ENCODE measurements around the gene MAD1L1.
A peak's percentile ranks its signal among the peaks of the same experiment; 100 is the strongest.

Gene MAD1L1

DNA sequence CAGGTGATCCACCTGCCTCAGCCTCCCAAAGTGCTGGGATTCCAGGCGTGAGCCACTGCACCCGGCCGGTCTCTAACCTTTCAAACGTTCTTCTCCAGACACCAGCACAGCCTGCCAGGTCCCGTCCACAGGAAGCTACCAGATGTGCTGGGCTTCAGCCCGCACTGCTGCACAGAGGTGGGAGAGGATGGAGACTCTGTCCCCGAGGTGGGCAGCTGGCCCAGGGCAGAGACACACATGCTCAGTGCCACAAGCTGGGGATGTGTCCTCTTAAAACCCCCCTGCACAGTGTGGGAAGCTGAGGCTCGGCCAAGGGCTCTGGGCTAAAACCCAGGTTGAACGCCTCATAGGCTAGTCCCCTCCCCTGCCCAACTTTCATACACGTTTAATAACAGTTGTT lies 18.6 kb upstream of the MAD1L1 start:
- in situ Hi-C loops (cut with HindIII; ENCODE audit: low sequenced_read_pairs): no loop called here
- no peak for DNase-seq (ENCODE audit: low read depth)
- H3K4me3 ChIP-seq (ENCODE audit: low read depth, low read length): no peak overlapping the region
- TF ChIP-seq, protein P1, sequence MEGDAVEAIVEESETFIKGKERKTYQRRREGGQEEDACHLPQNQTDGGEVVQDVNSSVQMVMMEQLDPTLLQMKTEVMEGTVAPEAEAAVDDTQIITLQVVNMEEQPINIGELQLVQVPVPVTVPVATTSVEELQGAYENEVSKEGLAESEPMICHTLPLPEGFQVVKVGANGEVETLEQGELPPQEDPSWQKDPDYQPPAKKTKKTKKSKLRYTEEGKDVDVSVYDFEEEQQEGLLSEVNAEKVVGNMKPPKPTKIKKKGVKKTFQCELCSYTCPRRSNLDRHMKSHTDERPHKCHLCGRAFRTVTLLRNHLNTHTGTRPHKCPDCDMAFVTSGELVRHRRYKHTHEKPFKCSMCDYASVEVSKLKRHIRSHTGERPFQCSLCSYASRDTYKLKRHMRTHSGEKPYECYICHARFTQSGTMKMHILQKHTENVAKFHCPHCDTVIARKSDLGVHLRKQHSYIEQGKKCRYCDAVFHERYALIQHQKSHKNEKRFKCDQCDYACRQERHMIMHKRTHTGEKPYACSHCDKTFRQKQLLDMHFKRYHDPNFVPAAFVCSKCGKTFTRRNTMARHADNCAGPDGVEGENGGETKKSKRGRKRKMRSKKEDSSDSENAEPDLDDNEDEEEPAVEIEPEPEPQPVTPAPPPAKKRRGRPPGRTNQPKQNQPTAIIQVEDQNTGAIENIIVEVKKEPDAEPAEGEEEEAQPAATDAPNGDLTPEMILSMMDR (IDR thresholded peaks at IDR 0.05; ENCODE audit: low read depth, low read length, missing control alignments): no peak

DNA sequence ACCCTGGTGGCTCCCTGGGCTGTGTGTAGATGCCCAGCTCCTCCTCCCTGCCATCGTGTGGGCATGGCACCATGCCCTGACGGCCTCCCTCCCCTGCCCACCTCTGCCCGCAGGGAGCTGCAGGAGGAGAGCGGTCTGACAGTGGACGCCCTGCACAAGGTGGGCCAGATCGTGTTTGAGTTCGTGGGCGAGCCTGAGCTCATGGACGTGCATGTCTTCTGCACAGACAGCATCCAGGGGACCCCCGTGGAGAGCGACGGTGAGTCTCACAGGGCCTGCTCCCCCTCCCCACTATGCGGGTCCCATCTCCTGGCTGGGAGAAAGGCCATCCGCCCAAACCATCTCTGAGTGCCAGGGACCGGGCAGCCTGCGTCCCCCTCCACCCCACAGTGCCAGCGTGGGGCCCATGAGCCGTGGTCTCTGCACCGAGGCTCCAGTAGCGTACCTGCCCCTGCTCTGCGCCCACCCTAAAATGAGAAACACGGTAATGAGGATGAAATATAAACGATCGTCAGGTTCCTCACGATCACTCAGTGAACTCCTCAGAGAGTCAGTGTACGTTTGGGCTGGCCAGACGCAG lies 17.1 kb upstream of the MAD1L1 start:
- DNase-seq (ENCODE audit: low read depth): no peak
- in situ Hi-C loops (cut with HindIII; ENCODE audit: low sequenced_read_pairs): no loop called here
- H3K4me3 ChIP-seq (ENCODE audit: low read depth, low read length): no peak overlapping the region
- TF ChIP-seq, protein P1 (IDR thresholded peaks at IDR 0.05; ENCODE audit: low read depth, low read length, missing control alignments): no peak

DNA sequence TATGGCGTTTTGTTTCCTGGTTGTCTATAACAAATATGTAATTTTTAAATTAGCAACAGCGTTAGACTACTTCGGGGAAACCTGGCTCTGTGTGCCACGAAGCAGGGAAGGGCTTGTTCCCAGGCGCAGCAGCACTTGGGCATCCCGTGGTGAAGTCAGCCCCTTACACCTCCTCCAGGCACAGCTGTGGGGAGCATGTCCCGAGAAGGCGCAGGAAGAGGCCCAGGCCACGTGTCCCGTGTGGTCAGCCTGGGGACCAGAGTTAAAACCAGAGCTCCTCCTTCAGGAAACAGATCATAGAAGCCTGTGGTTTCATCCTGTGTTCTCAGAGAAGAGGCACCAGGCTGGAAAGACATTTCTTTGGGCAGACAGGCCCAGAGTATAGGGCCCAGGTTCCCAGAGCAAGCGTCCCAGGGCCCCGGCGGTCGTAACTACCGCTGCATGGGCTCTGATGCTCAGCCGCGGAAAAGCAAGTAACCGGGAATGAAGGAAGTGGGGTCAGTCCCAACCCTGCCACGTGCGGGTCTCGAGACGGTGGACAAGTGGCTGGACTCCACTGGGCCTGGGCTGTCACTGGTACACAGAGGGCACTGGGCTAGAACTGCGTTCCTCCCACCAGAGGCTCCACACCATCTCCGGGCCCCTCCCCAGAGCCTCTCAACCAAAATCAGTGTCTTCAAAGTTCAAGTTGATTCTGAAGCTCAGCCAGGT lies 16.4 kb upstream of the MAD1L1 start:
- in situ Hi-C loops (cut with HindIII; ENCODE audit: low sequenced_read_pairs): no loop called here
- TF ChIP-seq, protein P1 (IDR thresholded peaks at IDR 0.05; ENCODE audit: low read depth, low read length, missing control alignments): peak; percentile 9
- DNase-seq (ENCODE audit: low read depth): peak; percentile 93
- no peak overlapping the region for H3K4me3 ChIP-seq (ENCODE audit: low read depth, low read length)

DNA sequence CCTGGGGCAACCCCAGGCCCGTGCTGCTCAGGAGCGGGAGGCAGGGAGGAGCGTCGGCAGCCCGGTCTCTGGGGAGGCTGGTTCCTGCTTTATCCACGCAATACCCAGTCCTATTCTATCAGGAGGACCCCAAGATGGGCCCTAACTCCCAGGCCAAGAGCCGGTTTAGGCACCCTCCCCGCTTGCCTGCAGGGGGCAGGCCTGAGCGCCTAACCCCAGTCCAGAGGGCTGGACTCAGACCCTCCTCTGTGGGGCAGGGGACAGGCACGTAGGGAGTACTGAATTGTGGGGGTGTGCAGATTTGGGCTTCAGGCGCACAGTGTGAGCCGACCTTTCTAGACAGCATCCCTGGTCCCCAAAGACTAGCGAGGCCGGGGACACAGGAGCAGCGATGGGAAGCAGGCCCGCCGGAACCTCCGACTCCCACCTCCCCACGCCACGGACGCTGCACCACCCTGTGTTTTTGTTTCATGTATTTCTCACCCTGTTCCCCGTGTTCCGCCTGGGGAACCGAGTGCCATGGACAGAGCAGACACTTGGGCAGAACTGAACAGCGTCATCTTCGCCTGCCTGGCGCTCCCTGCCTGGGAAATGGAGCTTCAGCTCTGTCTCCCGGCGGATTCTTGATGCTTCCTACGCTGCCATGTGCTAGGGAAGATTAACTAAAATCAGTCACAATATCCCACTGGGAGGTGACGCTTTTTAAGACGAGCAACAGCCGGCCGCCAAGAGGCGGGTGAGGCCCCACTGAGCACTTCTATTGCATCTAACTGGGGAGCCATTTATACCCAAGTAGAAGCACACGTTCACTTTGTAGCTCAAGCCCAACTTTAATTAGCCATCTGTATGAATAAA lies 14.6 kb upstream of the MAD1L1 start:
- no peak overlapping the region for H3K4me3 ChIP-seq (ENCODE audit: low read depth, low read length)
- in situ Hi-C loops (cut with HindIII; ENCODE audit: low sequenced_read_pairs): no loop called here
- no peak for DNase-seq (ENCODE audit: low read depth)
- TF ChIP-seq, protein P1 (IDR thresholded peaks at IDR 0.05; ENCODE audit: low read depth, low read length, missing control alignments): peak; percentile 81

DNA sequence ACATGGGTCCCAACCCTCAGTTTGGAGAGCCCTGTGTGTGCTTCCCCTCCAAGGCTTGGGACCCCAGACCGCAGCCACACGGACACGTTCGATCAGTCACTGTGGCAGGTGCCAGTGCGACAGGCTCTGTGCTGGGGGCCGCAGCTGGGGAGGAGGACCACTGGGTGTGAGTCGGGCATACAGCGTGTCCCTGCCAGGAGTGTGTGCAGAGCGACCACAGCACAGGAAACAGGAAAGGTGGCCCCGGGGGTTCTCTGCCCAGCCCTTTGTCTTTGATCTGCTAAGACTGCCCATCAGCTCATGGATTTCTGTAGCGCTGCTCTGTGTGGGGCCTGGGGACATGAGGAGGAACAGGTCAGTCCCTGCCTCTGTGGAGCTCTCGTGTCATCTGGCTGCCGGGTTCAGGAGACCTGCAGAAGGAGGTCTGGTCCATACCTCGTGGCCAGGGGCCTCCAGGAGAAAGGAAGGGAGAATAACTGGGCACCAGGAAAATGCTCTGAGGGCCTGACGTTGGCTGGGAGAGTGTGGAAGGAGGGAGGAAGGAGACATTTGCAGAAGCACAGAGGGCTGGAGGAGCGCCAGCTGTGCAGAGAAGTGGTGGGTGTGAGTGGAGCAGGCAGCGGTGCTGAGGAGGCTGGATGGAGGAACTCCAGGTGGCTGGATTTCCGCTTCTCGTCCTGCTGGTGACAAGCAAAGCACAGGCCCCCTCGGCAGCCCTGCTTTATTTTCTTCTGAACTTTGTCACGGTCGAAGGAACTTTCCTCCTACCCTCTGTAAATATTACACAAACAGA lies 13.3 kb upstream of the MAD1L1 start:
- H3K4me3 ChIP-seq (ENCODE audit: low read depth, low read length): no peak overlapping the region
- no peak for DNase-seq (ENCODE audit: low read depth)
- in situ Hi-C loops (cut with HindIII; ENCODE audit: low sequenced_read_pairs): no loop called here
- TF ChIP-seq, protein P1 (IDR thresholded peaks at IDR 0.05; ENCODE audit: low read depth, low read length, missing control alignments): no peak

Data from astrocyte of the cerebellum (primary cell).